ENCODE data around the gene SDCCAG8.

Gene SDCCAG8

DNA sequence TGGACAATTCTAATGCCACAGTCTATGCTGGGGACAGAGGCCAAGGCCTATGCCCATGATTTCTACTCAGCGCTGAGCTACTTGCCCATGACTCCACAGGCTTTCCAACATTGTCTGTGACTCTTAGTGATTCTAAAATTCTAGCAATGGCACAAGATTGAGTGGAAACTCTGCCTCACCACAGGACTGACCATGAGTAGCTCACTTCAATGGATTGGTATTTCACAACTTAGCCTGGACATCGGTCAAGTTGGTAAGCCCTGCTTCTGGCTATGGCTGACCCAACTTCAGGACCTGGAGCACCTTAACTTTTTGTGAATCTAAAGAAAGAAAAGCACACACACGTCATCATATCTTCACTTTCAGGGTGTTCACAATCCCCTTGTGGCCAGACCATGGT, 255.1 kb downstream of the SDCCAG8 start:
- no peak overlapping the region for H3K27ac ChIP-seq
- no peak for TF ChIP-seq ZFX (IDR thresholded peaks at IDR 0.05)
- no peak for TF ChIP-seq CTCF (conservative IDR thresholded peaks at IDR 0.05)

DNA sequence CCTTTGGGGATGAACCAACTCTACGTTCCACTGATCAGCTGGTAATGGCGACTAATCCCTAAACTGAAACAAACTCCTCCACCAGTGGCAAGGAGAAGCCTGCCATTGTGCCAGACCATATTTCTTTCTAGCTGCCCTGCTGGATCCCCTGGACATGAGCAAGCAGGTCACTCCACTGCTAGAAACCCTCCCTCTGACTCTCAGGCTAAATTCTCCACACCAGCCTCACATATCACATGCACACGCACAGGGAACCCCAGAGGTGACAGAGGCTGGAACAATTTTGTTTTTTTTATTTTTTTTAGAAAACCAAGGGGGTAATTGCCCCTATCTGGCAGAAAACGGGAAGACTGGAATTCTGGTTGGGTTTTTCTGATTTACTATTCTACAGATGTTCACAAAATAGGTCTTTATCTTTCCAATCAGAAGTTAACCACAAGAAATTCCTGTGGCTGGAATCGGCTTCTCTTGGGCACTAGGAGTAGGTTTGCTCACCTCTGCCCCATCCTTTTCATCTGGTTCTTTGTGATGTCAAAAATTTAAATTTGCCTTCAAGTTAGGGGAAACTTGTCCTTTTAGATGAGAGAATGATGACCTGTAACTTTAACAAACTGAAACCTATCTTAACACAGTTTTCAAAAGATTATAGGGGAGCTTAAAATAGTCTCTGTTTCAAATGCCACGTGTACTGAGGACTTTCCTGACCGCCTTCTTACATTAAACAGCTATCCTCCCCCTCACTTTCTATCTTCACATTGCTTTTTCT, 258.1 kb downstream of the SDCCAG8 start:
- H3K27ac ChIP-seq, result no peak overlapping the region
- TF ChIP-seq CTCF (conservative IDR thresholded peaks at IDR 0.05) (no peak), ZFX (IDR thresholded peaks at IDR 0.05) (no peak)

- no peak for TF ChIP-seq CTCF (conservative IDR thresholded peaks at IDR 0.05)
- no peak for TF ChIP-seq ZFX (IDR thresholded peaks at IDR 0.05)
- H3K27ac ChIP-seq, result no peak overlapping the region
Observed at GRCh38 chr1:243514927-243515326, 259.1 kb downstream of the SDCCAG8 start.

DNA sequence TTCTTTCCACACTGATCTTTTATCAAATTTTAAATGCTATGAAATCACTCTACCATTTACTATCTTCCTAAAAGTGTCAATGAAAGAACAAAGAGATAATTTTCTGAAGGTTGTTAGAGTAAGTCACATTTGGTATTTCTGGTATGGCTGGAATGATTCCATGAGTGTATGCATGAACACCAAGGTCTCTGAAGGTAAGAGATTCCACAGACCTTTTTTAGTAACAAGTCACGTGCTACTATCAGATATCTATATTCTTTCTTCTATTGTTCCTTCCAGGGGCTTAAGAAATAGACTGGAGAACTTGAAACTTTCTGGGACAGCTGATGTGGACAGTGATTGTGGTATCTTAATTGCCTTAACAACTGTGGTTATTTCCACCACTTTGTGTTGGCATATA, 265.0 kb downstream of the SDCCAG8 start:
- H3K27ac ChIP-seq, result no peak overlapping the region
- no peak for TF ChIP-seq ZFX (IDR thresholded peaks at IDR 0.05)
- TF ChIP-seq CTCF (conservative IDR thresholded peaks at IDR 0.05), result no peak

DNA sequence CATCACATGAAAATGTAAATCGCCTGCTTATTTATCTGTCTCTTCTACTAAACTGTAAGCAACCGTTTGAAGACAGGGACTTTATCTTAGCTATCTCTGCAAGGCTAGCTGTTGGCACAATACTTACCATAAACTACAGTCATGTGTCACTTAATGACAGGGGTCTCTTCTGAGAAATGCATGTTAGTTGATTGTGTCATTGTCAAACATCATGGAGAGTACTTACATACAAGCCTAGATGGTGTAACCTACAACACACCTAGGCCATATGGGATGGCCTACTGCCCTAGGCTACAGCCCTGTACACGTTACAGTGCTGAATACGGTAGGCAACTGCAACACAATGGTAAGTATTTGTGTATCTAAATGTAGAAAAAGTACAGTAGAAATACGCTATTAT, 267.9 kb downstream of the SDCCAG8 start:
- H3K27ac ChIP-seq, result no peak overlapping the region
- TF ChIP-seq ZFX (IDR thresholded peaks at IDR 0.05), result no peak
- TF ChIP-seq CTCF (conservative IDR thresholded peaks at IDR 0.05), result no peak

DNA sequence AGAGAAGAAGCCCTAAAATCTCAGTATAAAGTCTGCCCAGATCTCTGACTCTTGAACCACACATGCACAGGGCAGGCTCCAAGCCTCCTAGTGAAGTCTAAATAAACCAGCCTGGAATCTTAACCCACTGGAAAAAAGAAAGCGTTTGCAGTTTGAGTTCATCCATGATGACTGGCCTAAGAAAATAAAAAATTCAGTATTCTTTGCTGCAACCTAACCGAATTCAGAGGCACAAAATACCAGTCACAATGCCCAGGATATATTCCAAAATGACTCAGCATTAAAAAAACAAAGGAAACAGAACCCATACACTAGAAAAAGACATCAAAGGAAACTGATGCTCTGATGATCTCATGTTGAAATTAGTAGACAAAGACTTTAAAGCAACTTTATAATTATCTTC, 269.2 kb downstream of the SDCCAG8 start:
- no peak for TF ChIP-seq CTCF (conservative IDR thresholded peaks at IDR 0.05)
- no peak overlapping the region for H3K27ac ChIP-seq

DNA sequence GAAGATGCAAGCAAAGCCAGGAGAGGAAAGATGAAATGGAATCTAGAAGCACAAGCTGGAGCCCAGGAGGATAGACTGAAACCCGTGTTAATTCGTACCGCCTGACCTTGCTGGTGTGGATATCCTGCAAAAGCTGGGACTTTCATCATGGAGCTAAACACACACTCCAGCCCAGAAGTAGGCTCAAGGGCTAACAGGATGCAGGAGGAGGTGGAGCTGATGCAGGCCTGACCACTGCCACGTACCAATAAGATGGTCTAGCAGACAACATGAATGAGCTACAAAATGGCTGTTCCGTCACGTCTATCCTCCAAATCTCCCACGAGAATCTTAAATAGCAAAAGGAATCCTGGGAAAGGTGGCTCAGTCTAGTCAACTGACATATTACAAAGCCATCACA, 270.3 kb downstream of the SDCCAG8 start:
- no peak overlapping the region for H3K27ac ChIP-seq
- TF ChIP-seq CTCF (conservative IDR thresholded peaks at IDR 0.05), result no peak
- no peak for TF ChIP-seq ZFX (IDR thresholded peaks at IDR 0.05)

All from C4-2B (cell line).